Osteocyte (in vitro differentiated cells): ENCODE results near the gene CLUH. TPM values are rescaled to one million over a fixed set of nuclear protein-coding genes. Genes with fewer than 3 reads are reported as not detected.

Experiments used
- DNase-seq: peaks from one replicate; pipeline ENCODE4 v3.0.0; 2021; ENCODE audit warnings: mixed read lengths; ENCODE audit not compliant: unreplicated experiment; ENCODE audit errors: extremely low spot score
- H3K27ac Mint-ChIP-seq: one replicate; pipeline ENCODE4 v1.8.0; 2021; ENCODE audit warnings: mild to moderate bottlenecking, mixed read lengths; ENCODE audit not compliant: unreplicated experiment
- H3K27me3 Mint-ChIP-seq: one replicate; pipeline ENCODE4 v1.8.0; 2021; ENCODE audit warnings: mixed read lengths; ENCODE audit not compliant: unreplicated experiment
- H3K36me3 Mint-ChIP-seq: one replicate; pipeline ENCODE4 v1.8.0; 2021; ENCODE audit warnings: mixed read lengths; ENCODE audit not compliant: unreplicated experiment
- H3K4me1 Mint-ChIP-seq: one replicate; pipeline ENCODE4 v1.8.0; 2021; ENCODE audit warnings: mixed read lengths; ENCODE audit not compliant: unreplicated experiment
- H3K4me3 Mint-ChIP-seq: one replicate; pipeline ENCODE4 v1.8.0; 2021; ENCODE audit warnings: mild to moderate bottlenecking, moderate library complexity, mixed read lengths; ENCODE audit not compliant: unreplicated experiment
- H3K9me3 Mint-ChIP-seq: one replicate; pipeline ENCODE4 v1.8.0; 2021; ENCODE audit warnings: mixed read lengths; ENCODE audit not compliant: unreplicated experiment
- total RNA-seq: library from RNA; stranded (reverse); gene quantifications from 2 replicates; pipeline ENCODE4 v1.2.1, GENCODE V29; 2021
- TF ChIP-seq, protein P1 (sequence below): fragments of 200-600 bp; sonication (generic); IDR thresholded peaks from 2 replicates; pipeline ENCODE4 v1.5.0; 2021; ENCODE audit warnings: antibody characterized with exemption, mild to moderate bottlenecking, moderate library complexity

Gene CLUH
- total RNA-seq, 1 donor from 2014 or later, result 49.4 TPM

GRCh38 chr17:2718150-2718938, 6.8 kb upstream of the CLUH start:
- Mint-ChIP-seq H3K4me3 (no peak overlapping the region), H3K9me3 (no peaks in the 10 kb centered on the region)
- no peak for DNase-seq

DNA sequence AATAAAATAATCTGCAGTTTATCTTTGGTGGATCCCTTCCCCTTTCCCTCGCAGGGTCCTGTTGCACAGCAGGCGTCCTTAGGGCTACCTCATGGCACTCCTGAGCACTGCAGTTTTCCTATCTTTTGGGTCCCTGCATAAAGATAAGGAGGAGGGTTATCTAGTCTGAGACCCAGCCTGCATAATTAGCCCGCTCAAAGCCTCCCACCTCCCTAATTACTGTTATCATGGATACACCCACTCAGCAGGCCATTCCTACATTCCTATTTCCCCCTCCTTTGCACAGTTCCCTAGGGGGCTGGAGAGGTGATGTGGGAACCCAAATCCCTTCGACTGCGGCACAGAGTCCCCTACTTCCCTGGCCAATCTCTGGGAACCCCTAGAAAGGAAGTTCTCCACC, 5.1 kb upstream of the CLUH start:
- Mint-ChIP-seq H3K27ac (no peak overlapping the region), H3K36me3 (no peaks in the 10 kb centered on the region), H3K27me3 (no peaks in the 10 kb centered on the region), H3K9me3 (no peaks in the 10 kb centered on the region), H3K4me3 (no peak overlapping the region), H3K4me1 (peaks cover 8% of the 10 kb centered on the region)
- TF ChIP-seq, protein P1, sequence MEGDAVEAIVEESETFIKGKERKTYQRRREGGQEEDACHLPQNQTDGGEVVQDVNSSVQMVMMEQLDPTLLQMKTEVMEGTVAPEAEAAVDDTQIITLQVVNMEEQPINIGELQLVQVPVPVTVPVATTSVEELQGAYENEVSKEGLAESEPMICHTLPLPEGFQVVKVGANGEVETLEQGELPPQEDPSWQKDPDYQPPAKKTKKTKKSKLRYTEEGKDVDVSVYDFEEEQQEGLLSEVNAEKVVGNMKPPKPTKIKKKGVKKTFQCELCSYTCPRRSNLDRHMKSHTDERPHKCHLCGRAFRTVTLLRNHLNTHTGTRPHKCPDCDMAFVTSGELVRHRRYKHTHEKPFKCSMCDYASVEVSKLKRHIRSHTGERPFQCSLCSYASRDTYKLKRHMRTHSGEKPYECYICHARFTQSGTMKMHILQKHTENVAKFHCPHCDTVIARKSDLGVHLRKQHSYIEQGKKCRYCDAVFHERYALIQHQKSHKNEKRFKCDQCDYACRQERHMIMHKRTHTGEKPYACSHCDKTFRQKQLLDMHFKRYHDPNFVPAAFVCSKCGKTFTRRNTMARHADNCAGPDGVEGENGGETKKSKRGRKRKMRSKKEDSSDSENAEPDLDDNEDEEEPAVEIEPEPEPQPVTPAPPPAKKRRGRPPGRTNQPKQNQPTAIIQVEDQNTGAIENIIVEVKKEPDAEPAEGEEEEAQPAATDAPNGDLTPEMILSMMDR, result no peak
- DNase-seq, result no peak

More at GRCh38 chr17:2718150-2718938, 6.8 kb upstream of the CLUH start:
- Mint-ChIP-seq H3K27me3 (peaks cover 9% of the 10 kb centered on the region), H3K36me3 (no peaks in the 10 kb centered on the region), H3K4me1 (peaks cover under 1% of the 10 kb centered on the region), H3K27ac (no peak overlapping the region)
- TF ChIP-seq, protein P1, result no peak

- peak overlapping the region; percentile 27 for H3K27ac Mint-ChIP-seq
- H3K27me3 Mint-ChIP-seq, result no peaks in the 10 kb centered on the region
- DNase-seq, result no peak
- no peaks in the 10 kb centered on the region for H3K36me3 Mint-ChIP-seq
- no peaks in the 10 kb centered on the region for H3K9me3 Mint-ChIP-seq
- TF ChIP-seq, protein P1, result no peak
- H3K4me3 Mint-ChIP-seq, result no peak overlapping the region
- H3K4me1 Mint-ChIP-seq, result peaks cover 29% of the 10 kb centered on the region
Observed at GRCh38 chr17:2713881-2714280, 2.3 kb upstream of the CLUH start.

DNA sequence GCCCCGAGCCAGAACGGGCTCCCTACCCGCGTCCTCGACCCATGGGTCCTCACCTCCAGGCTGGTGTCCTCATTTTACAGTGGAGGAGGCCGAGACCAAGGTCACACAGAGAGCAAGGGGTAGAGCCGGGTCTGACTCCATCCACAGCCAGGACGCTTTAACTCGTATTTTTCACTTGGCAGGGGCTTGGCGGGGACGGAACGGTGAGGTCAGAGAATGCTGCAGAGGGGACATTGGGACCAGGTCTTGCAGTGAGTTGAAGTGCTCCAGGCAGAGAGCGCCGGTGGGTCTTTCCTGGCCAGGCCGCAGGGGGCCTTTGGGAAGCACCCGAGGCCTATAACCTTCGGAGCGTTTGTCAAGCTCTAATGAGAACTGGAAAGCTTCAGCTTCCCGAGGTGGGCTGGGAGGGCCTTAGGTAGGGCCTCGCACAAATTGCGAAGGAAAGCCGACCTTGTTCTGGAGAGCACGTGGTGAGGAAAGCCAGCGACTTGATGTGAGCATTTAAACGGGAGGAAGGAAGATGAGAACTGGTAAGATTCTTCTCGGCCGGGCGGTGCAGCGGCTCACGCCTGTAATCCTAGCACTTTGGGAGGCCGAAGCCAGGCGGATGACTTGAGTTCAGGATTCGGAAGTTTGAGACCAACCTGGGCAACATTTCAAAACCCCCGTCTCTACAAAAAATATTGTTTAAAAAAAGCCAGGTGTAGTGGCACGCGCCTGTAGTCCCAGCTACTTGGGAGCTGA, 908 bp upstream of the CLUH start:
- Mint-ChIP-seq H3K27ac (peak overlapping the region; percentile 44), H3K4me1 (peaks cover 39% of the 10 kb centered on the region), H3K36me3 (no peaks in the 10 kb centered on the region), H3K4me3 (peak overlapping the region; percentile 70), H3K27me3 (no peaks in the 10 kb centered on the region), H3K9me3 (no peaks in the 10 kb centered on the region)
- TF ChIP-seq, protein P1, result no peak
- no peak for DNase-seq
